Neural cell (in vitro differentiated cells): ENCODE data around the gene CACNA1S. TPM values are rescaled to one million over a fixed set of nuclear protein-coding genes. Genes with fewer than 3 reads are reported as not detected.

Experiments used
- H2AFZ ChIP-seq: fragments of 200-600, 300-800 bp; sonication (generic), shearing (Covaris generic); 2 replicates; pipeline ENCODE4 v1.6.0; 2014; ENCODE audit warnings: low read depth, mild to moderate bottlenecking, antibody characterized with exemption, low read length, moderate library complexity
- H3F3A ChIP-seq: fragments of 200-600 bp; shearing (Covaris generic); 2 replicates; pipeline ENCODE4 v1.6.1; 2016; ENCODE audit warnings: mild to moderate bottlenecking, moderate library complexity, mixed read lengths, antibody characterized with exemption, low read length; ENCODE audit not compliant: insufficient read depth, poor library complexity, severe bottlenecking
- H3K27ac ChIP-seq: fragments of 200-600, 300-800 bp; sonication (generic), shearing (Covaris generic); 2 replicates; pipeline ENCODE4 v1.5.1; 2014; ENCODE audit warnings: mild to moderate bottlenecking, low read length, moderate library complexity
- H3K27me3 ChIP-seq: fragments of 300-800, 200-600 bp; sonication (generic), shearing (Covaris generic); 2 replicates; pipeline ENCODE4 v1.6.0; 2014; ENCODE audit warnings: mild to moderate bottlenecking, low read depth, low read length, moderate library complexity; ENCODE audit not compliant: insufficient read depth
- H3K36me3 ChIP-seq: fragments of 300-800, 200-600 bp; sonication (generic), shearing (Covaris generic); 2 replicates; pipeline ENCODE4 v1.5.1; 2014; ENCODE audit warnings: mild to moderate bottlenecking, antibody characterized with exemption, low read length, moderate library complexity; ENCODE audit not compliant: insufficient read depth
- H3K4me2 ChIP-seq: fragments of 300-800, 200-600 bp; sonication (generic), shearing (Covaris generic); 2 replicates; pipeline ENCODE4 v1.6.0; 2014; ENCODE audit warnings: mild to moderate bottlenecking, low read length
- H3K4me3 ChIP-seq: fragments of 300-800, 200-600 bp; sonication (generic), shearing (Covaris generic); 2 replicates; pipeline ENCODE4 v1.5.1; 2014; ENCODE audit warnings: mild to moderate bottlenecking, low read length, moderate library complexity
- H3K79me2 ChIP-seq: fragments of 200-600 bp; shearing (Covaris generic); replicated peaks from 2 replicates; pipeline ENCODE4 v1.6.0; 2014; ENCODE audit warnings: mild to moderate bottlenecking, low read length, moderate library complexity; ENCODE audit not compliant: insufficient read depth
- H3K9ac ChIP-seq: fragments of 300-800, 200-600 bp; sonication (generic), shearing (Covaris generic); 2 replicates; pipeline ENCODE4 v1.6.1; 2016; ENCODE audit warnings: mild to moderate bottlenecking, low read length, mixed read lengths
- H3K9me2 ChIP-seq: fragments of 200-600 bp; shearing (Covaris generic); 2 replicates; pipeline ENCODE4 v1.6.1; 2016; ENCODE audit warnings: mild to moderate bottlenecking, low read length, mixed read lengths; ENCODE audit not compliant: insufficient read depth
- H3K9me3 ChIP-seq: fragments of 200-600, 300-800 bp; sonication (generic), shearing (Covaris generic); 2 replicates; pipeline ENCODE4 v1.6.1; 2016; ENCODE audit warnings: mild to moderate bottlenecking, mixed run types, low read length, moderate library complexity, mixed read lengths
- H4K20me1 ChIP-seq: fragments of 200-600 bp; shearing (Covaris generic); 2 replicates; pipeline ENCODE4 v1.6.1; 2016; ENCODE audit warnings: mild to moderate bottlenecking, mixed run types; ENCODE audit not compliant: insufficient read depth
- CTCF ChIP-seq: fragments of 450-650 bp; IDR thresholded peaks from 2 replicates; pipeline ENCODE4 v1.5.1; 2014; ENCODE audit warnings: antibody characterized with exemption, mild to moderate bottlenecking, moderate library complexity; ENCODE audit not compliant: poor library complexity, severe bottlenecking
- EP300 ChIP-seq: fragments of 450-650 bp; conservative IDR thresholded peaks from 2 replicates; pipeline ENCODE4 v1.6.1; 2014; ENCODE audit warnings: antibody characterized with exemption, mild to moderate bottlenecking, moderate library complexity; ENCODE audit not compliant: poor library complexity, severe bottlenecking
- EZH2 ChIP-seq: fragments of 200-600, 300-800 bp; shearing (Covaris generic), sonication (generic); IDR thresholded peaks from 2 replicates; pipeline ENCODE4 v1.6.1; 2014; ENCODE audit warnings: antibody characterized with exemption, low read length, borderline replicate concordance, mild to moderate bottlenecking; ENCODE audit not compliant: insufficient read depth, poor library complexity, severe bottlenecking
- MXI1 ChIP-seq: fragments of 450-650 bp; conservative IDR thresholded peaks from 2 replicates; pipeline ENCODE4 v1.6.1; 2014; ENCODE audit warnings: antibody characterized with exemption, mild to moderate bottlenecking; ENCODE audit not compliant: poor library complexity, severe bottlenecking
- POLR2AphosphoS5 ChIP-seq: IDR thresholded peaks from 2 replicates; pipeline ENCODE4 v1.6.1; 2012
- RAD21 ChIP-seq: fragments of 450-650 bp; conservative IDR thresholded peaks from 2 replicates; pipeline ENCODE4 v1.6.1; 2014; ENCODE audit warnings: antibody characterized with exemption, mild to moderate bottlenecking, moderate library complexity
- REST ChIP-seq: IDR thresholded peaks from 2 replicates; pipeline ENCODE4 v1.6.1; 2012; ENCODE audit warnings: borderline replicate concordance
- SMC3 ChIP-seq: fragments of 450-650 bp; conservative IDR thresholded peaks from 2 replicates; pipeline ENCODE4 v1.6.1; 2014; ENCODE audit warnings: antibody characterized with exemption, mild to moderate bottlenecking, moderate library complexity; ENCODE audit not compliant: poor library complexity
- TAF1 ChIP-seq: IDR thresholded peaks from 2 replicates; pipeline ENCODE4 v1.6.1; 2012; ENCODE audit warnings: low read depth
- polyA plus RNA-seq: library from polyadenylated mRNA; depleted of rRNA; stranded (reverse); fragments of >200 nt; gene quantifications from 2 replicates; pipeline ENCODE4 v1.2.3, GENCODE V29; 2014

The CACNA1S gene
- polyA plus RNA-seq, 1 donor from 2014 or later, result 0.05 TPM

- H3K9me2 ChIP-seq, result no peaks in the 10 kb centered on the region
- H3K4me3 ChIP-seq, result no peak overlapping the region
- no peak overlapping the region for H2AFZ ChIP-seq
- no peaks in the 10 kb centered on the region for H3F3A ChIP-seq
- no peaks in the 10 kb centered on the region for H3K27me3 ChIP-seq
- no peaks in the 10 kb centered on the region for H3K36me3 ChIP-seq
- TF ChIP-seq SMC3 (no peak), REST (no peak), POLR2AphosphoS5 (no peak), MXI1 (no peak), EZH2 (no peak), TAF1 (no peak), EP300 (no peak), CTCF (no peak), RAD21 (no peak)
- no peaks in the 10 kb centered on the region for H3K79me2 ChIP-seq
- no peaks in the 10 kb centered on the region for H3K9me3 ChIP-seq
- H4K20me1 ChIP-seq, result no peaks in the 10 kb centered on the region
- H3K9ac ChIP-seq, result no peak overlapping the region
- no peak overlapping the region for H3K27ac ChIP-seq
- no peak overlapping the region for H3K4me2 ChIP-seq
These were observed 21.7 kb downstream of the CACNA1S start for GRCh38 chr1:201090541-201090940.

GRCh38 chr1:201089596-201089995 lies 22.6 kb downstream of the CACNA1S start:
- Histone ChIP-seq H2AFZ (no peak overlapping the region), H3K36me3 (no peaks in the 10 kb centered on the region), H3F3A (no peaks in the 10 kb centered on the region), H3K9me3 (no peaks in the 10 kb centered on the region), H3K27me3 (no peaks in the 10 kb centered on the region), H3K4me3 (no peak overlapping the region), H4K20me1 (no peaks in the 10 kb centered on the region), H3K9me2 (no peaks in the 10 kb centered on the region), H3K9ac (no peak overlapping the region), H3K27ac (no peak overlapping the region), H3K79me2 (no peaks in the 10 kb centered on the region), H3K4me2 (no peak overlapping the region)
- no peak for TF ChIP-seq CTCF
- no peak for TF ChIP-seq EZH2
- TF ChIP-seq POLR2AphosphoS5, result no peak
- TF ChIP-seq EP300, result no peak
- no peak for TF ChIP-seq REST
- no peak for TF ChIP-seq TAF1
- no peak for TF ChIP-seq RAD21
- no peak for TF ChIP-seq MXI1
- TF ChIP-seq SMC3, result no peak
